NCI-H2227 treated with DMSO at 0.1 percent for 48 hours (cell line): ENCODE data around the gene GPN1.
"Not testable (repeated sequence)": the region's sequence is repeated elsewhere in the genome, so short reads cannot be mapped to it uniquely, and the experiment has no call there.

Experiments
- DNase-seq: peaks from one replicate; lab custom pipeline; 2025; lab: John Stamatoyannopoulos, UW

The GPN1 gene

GRCh38 chr2:27628767-27629709 is at the start of gene GPN1, which contains the start of gene CCDC121:
TSS of gene GPN1 (plus strand) at chr2:27629050. CDS start at chr2:27629059, 9 bp downstream.
TSS of gene CCDC121 (minus strand) at chr2:27629012. CDS start at chr2:27627799, 1,213 bp downstream.
- peak; percentile 92 for DNase-seq

GRCh38 chr2:27581417-27582128 is 47.3 kb upstream of the GPN1 start:
- DNase-seq: no peak

- no peak for DNase-seq
These were observed 46.6 kb upstream of the GPN1 start for GRCh38 chr2:27582129-27582694.

- peak; percentile 92 for DNase-seq
These were observed 46.0 kb upstream of the GPN1 start, which contains the start of gene ZNF512 for GRCh38 chr2:27582695-27583389. TSS of gene ZNF512 (plus strand) at chr2:27583042. CDS start at chr2:27583113, 71 bp downstream.

GRCh38 chr2:27583390-27583915 is 45.4 kb upstream of the GPN1 start:
- DNase-seq: no peak

- DNase-seq: no peak
These were observed 44.3 kb upstream of the GPN1 start for GRCh38 chr2:27584597-27584996.

- no peak for DNase-seq
These were observed 41.8 kb upstream of the GPN1 start for GRCh38 chr2:27587025-27587424.

GRCh38 chr2:27588308-27588707 is 40.5 kb upstream of the GPN1 start:
- DNase-seq: no peak

GRCh38 chr2:27591745-27592144 is 37.1 kb upstream of the GPN1 start:
- no peak for DNase-seq

- no peak for DNase-seq
These were observed 35.6 kb upstream of the GPN1 start for GRCh38 chr2:27593240-27593639.

- not testable (repeated sequence) for DNase-seq
These were observed 34.7 kb upstream of the GPN1 start for GRCh38 chr2:27594020-27594703.

GRCh38 chr2:27595412-27595811 is 33.4 kb upstream of the GPN1 start:
- not testable (repeated sequence) for DNase-seq

- DNase-seq: no peak
These were observed 32.2 kb upstream of the GPN1 start for GRCh38 chr2:27596627-27597026.

- DNase-seq: no peak
These were observed 22.2 kb upstream of the GPN1 start for GRCh38 chr2:27606611-27607010.

- no peak for DNase-seq
These were observed 14.9 kb upstream of the GPN1 start for GRCh38 chr2:27613985-27614384.

GRCh38 chr2:27615316-27615715 is 13.5 kb upstream of the GPN1 start:
- no peak for DNase-seq

- no peak for DNase-seq
These were observed 7.3 kb upstream of the GPN1 start for GRCh38 chr2:27621524-27621923.

GRCh38 chr2:27622921-27623384 is 5.9 kb upstream of the GPN1 start:
- DNase-seq: no peak

- no peak for DNase-seq
These were observed 3.9 kb upstream of the GPN1 start for GRCh38 chr2:27624943-27625342.

GRCh38 chr2:27626323-27626722 is 2.5 kb upstream of the GPN1 start:
- DNase-seq: not testable (repeated sequence)

GRCh38 chr2:27626921-27627320 is 1.9 kb upstream of the GPN1 start:
- DNase-seq: not testable (repeated sequence)
